GM12801 (cell line): ENCODE measurements around the gene CCN6.

ENCODE experiments used
- CTCF ChIP-seq: IDR thresholded peaks from one replicate; pipeline ENCODE4 v1.5.1; 2011; ENCODE audit warnings: control low read depth; ENCODE audit not compliant: insufficient read length; ENCODE audit errors: extremely low read depth

The CCN6 gene

GRCh38 chr6:112030961-112031660, 22.8 kb upstream of the CCN6 start:
- TF ChIP-seq CTCF: no peak

GRCh38 chr6:112031960-112032359, 21.9 kb upstream of the CCN6 start:
- no peak for TF ChIP-seq CTCF

- no peak for TF ChIP-seq CTCF
These were observed 21.2 kb upstream of the CCN6 start for GRCh38 chr6:112032728-112033127.

GRCh38 chr6:112033791-112034615, 19.9 kb upstream of the CCN6 start:
- no peak for TF ChIP-seq CTCF

- no peak for TF ChIP-seq CTCF
These were observed 19.3 kb upstream of the CCN6 start for GRCh38 chr6:112034616-112034995.

- TF ChIP-seq CTCF: no peak
These were observed 17.7 kb upstream of the CCN6 start for GRCh38 chr6:112036088-112036637.

- no peak for TF ChIP-seq CTCF
These were observed 16.1 kb upstream of the CCN6 start for GRCh38 chr6:112037783-112038216.
